Astrocyte of the spinal cord (primary cell): ENCODE data around the gene CMTM5.
"Not testable (repeated sequence)": the region's sequence is repeated elsewhere in the genome, so short reads cannot be mapped to it uniquely, and the experiment has no call there.

Experiments used
- DNase-seq: peaks from one replicate; pipeline ENCODE4 v3.0.0; 2011; ENCODE audit warnings: low read depth, low spot score
- H3K4me3 ChIP-seq: 2 replicates; pipeline ENCODE4 v1.5.1; 2011; ENCODE audit warnings: low read depth, mild to moderate bottlenecking, low read length, moderate library complexity
- in situ Hi-C: cut with HindIII; loops from 2 replicates; pipeline ENCODE4 v1.10.0; 2017; ENCODE audit warnings: low sequenced_read_pairs
- TF ChIP-seq, protein P1 (sequence below): IDR thresholded peaks from 2 replicates; pipeline ENCODE4 v1.5.1; 2012; ENCODE audit warnings: low read depth, mild to moderate bottlenecking, low read length, inconsistent platforms

CMTM5 gene

DNA sequence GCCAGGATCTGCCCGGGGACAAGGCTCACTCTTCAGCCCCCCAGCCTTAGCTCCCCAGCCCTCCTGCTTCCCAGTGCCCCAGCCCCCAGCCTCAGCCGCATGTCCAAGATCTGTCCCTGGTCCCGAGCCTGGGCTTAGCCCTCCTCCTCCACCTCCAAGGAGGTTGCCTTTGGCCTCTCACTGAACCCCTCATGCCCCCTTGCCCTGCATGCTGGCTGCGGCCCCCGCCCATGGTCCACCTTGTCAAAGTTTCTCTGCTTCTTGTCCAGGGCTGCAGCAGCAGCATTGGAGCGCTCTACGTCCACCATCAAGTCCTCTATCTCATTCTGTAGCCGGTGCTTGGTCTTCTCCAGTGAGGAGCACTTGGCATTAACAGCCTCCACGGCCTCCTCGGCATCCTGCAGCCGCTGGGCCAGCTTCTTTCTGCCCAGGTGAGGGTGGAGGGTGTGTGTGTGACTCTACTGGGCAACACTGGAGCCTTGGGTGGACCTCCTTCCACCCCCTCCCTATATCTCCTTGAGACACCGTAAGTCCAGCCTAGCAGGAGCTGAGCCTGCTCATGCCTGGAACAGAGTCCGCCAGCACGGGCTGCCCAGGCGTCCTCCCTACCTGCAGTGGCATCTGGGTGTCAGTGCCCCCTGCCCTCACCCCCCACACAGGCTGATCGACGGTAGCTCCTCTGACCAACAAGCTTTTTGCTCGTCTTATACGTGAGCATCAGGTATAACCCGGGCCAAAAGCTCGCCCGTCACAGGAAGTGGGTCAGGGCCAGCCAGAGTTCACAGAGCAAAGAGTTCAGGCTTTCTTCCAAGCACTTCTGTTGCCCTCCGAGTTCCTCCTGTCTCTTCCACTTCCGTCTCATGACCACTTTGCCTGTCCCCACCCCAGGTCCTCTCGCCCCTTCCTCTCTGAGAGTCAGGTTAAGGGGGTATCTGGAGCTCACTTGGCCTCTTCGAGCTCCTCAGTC lies 11.4 kb downstream of the CMTM5 start:
- in situ Hi-C loops, result no loop called here
- TF ChIP-seq, protein P1, sequence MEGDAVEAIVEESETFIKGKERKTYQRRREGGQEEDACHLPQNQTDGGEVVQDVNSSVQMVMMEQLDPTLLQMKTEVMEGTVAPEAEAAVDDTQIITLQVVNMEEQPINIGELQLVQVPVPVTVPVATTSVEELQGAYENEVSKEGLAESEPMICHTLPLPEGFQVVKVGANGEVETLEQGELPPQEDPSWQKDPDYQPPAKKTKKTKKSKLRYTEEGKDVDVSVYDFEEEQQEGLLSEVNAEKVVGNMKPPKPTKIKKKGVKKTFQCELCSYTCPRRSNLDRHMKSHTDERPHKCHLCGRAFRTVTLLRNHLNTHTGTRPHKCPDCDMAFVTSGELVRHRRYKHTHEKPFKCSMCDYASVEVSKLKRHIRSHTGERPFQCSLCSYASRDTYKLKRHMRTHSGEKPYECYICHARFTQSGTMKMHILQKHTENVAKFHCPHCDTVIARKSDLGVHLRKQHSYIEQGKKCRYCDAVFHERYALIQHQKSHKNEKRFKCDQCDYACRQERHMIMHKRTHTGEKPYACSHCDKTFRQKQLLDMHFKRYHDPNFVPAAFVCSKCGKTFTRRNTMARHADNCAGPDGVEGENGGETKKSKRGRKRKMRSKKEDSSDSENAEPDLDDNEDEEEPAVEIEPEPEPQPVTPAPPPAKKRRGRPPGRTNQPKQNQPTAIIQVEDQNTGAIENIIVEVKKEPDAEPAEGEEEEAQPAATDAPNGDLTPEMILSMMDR, result no peak
- no peak overlapping the region for H3K4me3 ChIP-seq
- DNase-seq, result no peak

DNA sequence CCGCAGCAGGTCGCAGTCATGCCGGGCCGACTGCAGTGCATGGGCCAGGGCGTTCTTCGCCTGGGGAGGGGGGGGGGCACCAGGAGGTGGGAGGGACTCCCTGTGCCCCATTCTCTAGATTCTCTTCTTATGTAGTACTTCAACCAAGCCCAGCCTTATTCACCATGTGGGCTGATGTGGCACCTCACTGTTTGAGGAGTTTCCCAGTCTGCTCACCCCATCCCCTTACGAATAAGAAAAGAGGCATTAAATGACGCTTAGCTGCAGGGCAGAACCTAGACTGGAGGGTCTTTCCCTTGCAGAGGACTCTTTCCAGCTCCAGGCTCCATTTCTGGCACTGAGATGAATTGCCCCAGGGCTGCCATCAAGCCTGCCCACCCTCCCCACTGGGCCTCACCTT lies 12.2 kb downstream of the CMTM5 start:
- DNase-seq, result no peak
- in situ Hi-C loops, result no loop called here
- TF ChIP-seq, protein P1, result no peak
- no peak overlapping the region for H3K4me3 ChIP-seq

DNA sequence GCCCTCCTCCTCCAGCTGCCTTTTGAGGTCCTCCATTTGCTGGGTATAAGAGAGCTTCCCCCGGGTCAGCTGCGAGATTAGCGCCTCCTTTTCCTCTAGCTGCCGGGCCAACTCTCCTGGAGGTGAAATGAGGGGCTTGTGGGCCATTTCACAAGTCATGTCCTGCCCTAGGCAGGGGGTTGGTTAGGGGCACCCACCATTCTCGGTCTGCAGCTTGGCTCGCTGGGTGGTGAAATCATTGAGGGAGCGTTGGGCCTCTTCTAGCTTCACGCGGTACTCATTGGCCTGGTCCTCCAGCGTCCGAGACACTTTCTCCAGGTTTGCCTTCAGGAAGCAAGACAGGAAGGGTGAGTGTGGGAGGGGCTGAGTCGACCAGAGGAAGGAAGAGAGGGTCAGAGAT lies 12.6 kb downstream of the CMTM5 start:
- in situ Hi-C loops, result no loop called here
- DNase-seq, result no peak
- H3K4me3 ChIP-seq, result no peak overlapping the region
- TF ChIP-seq, protein P1, result no peak

DNA sequence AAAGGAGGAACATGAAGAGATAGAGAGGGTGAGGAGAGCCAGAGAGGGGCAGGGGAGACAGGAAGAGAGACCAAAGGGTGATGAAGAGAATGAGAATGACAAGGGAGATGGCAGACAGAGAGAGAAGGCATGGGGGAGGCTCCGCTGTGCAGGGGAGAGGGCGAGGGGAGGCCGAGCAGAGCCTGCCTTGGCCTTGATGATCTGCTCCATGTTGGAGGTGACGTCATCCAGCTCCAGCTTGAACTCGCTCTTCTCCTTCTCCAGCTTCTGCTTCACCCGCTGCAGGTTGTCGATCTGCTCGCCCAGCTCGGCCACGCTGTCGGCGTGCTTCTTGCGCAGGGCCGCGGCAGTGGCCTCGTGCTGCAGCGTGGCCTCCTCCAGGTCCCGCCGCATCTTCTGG lies 13.0 kb downstream of the CMTM5 start:
- DNase-seq, in situ Hi-C loops: not testable (repeated sequence)

DNA sequence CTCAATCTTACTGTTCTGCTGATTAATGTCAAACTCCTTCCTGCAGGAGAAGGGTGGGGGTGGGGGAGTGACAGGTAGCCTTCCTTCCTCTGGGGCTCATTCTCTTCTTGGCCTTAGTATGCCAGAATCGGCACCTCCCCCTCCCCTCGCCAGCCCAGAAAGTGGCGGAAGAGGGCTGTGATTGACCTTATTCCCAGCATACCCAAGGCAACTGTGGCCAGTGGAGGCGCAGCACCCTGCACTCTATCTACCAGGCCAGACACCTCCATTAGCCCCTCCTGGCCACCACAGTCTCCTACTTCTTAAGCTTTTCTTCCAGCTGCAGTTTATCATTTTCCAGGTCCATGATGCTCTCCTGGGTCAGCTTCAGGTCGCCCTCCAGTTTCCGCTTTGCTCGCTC lies 15.8 kb downstream of the CMTM5 start:
- DNase-seq, result no peak
- TF ChIP-seq, protein P1, result no peak
- in situ Hi-C loops, result no loop called here
- H3K4me3 ChIP-seq, result no peak overlapping the region

More for the DNA sequence above, 13.0 kb downstream of the CMTM5 start:
- not testable (repeated sequence) for H3K4me3 ChIP-seq

DNA sequence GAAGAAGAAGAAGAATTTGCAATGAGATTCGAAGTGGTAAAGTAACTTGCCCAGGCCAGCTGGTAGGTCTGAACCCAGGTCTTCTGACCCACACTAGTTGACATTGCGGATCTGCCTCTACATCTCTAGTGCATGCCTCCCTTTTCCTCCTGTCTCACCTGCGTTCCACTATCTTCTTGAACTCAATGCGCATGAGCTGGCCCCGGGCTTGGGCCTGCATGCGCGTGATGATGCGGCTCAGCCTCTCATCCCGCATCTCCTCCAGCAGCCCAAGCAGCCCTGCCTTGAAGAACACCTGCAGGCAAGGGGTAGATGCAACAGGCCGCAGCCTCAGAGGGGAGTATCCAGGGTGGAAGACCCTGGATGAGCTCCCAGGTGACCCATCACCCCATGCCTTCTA lies 19.3 kb downstream of the CMTM5 start:
- in situ Hi-C loops, result no loop called here
- TF ChIP-seq, protein P1, result no peak
- DNase-seq, result no peak
- H3K4me3 ChIP-seq, result no peak overlapping the region

DNA sequence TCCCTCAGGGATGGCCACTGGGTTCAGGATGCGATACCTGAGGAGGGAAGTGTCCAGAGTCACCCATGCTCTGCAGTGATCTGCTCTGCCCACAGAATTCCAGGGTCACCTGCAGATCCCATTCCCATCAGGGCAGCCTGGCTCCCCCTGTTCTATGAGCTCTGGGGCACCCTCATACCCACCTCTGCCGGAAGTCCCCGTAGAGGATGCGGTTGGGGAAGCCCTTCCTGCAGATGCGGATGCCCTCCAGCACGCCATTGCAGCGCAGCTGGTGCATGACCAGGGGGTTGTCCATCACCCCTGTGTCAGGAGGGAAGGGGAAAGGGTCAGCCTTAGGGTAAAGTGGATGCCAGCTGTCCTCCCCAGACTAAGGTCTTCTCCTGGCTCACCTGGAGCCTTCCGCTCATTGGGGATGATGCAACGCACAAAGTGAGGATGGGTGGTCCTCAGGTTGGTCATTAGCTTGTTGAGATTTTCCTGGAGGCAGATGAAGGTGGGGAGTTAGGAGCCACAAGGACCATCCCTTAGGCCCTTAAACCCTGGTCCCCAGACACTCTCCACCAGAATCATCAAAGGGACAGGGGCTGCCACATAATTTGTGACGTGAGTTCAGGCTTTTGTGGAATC lies 20.0 kb downstream of the CMTM5 start:
- TF ChIP-seq, protein P1, result no peak
- no peak for DNase-seq
- H3K4me3 ChIP-seq, result no peak overlapping the region
- in situ Hi-C loops, result no loop called here
